Smooth muscle cell (in vitro differentiated cells): ENCODE measurements around the gene CYP46A1. TPM values are rescaled to one million over a fixed set of nuclear protein-coding genes. Genes with fewer than 3 reads are reported as not detected.

Experiments used
- DNase-seq: peaks from one replicate; lab custom pipeline; 2025; ENCODE audit not compliant: unreplicated experiment; lab: John Stamatoyannopoulos, UW
- H2AFZ ChIP-seq: fragments of 200-600 bp; sonication (generic); 2 replicates; pipeline ENCODE4 v1.6.0; 2016; ENCODE audit warnings: antibody characterized with exemption, low read depth, mild to moderate bottlenecking
- H3F3A ChIP-seq: fragments of 200-600 bp; sonication (generic); 2 replicates; pipeline ENCODE4 v1.6.0; 2017; ENCODE audit warnings: antibody characterized with exemption, low read depth
- H3K27ac ChIP-seq: fragments of 200-600 bp; sonication (generic); 2 replicates; pipeline ENCODE4 v1.5.1; 2016; ENCODE audit warnings: low read depth, mild to moderate bottlenecking
- H3K27me3 ChIP-seq: fragments of 200-600 bp; sonication (generic); 2 replicates; pipeline ENCODE4 v1.6.1; 2016; ENCODE audit warnings: low read depth, mild to moderate bottlenecking
- H3K36me3 ChIP-seq: fragments of 200-600 bp; sonication (generic); 2 replicates; pipeline ENCODE4 v1.5.1; 2016; ENCODE audit warnings: low read depth
- H3K4me1 ChIP-seq: fragments of 200-600 bp; sonication (generic); 2 replicates; pipeline ENCODE4 v1.5.1; 2016; ENCODE audit warnings: low read depth
- H3K4me2 ChIP-seq: fragments of 200-600 bp; sonication (generic); 2 replicates; pipeline ENCODE4 v1.6.0; 2016; ENCODE audit warnings: mild to moderate bottlenecking
- H3K4me3 ChIP-seq: fragments of 200-600 bp; sonication (generic); 2 replicates; pipeline ENCODE4 v1.5.1; 2016; ENCODE audit warnings: mild to moderate bottlenecking
- H3K79me2 ChIP-seq: fragments of 200-600 bp; sonication (generic); 2 replicates; pipeline ENCODE4 v1.6.0; 2016; ENCODE audit warnings: low read depth, mild to moderate bottlenecking
- H3K9ac ChIP-seq: fragments of 200-600 bp; sonication (generic); 2 replicates; pipeline ENCODE4 v1.6.0; 2016; ENCODE audit warnings: low read depth
- H3K9me3 ChIP-seq: fragments of 200-600 bp; sonication (generic); replicated peaks from 2 replicates; pipeline ENCODE4 v1.5.1; 2016; ENCODE audit warnings: low read depth
- H4K20me1 ChIP-seq: fragments of 200-600 bp; sonication (generic); 2 replicates; pipeline ENCODE4 v1.6.0; 2016; ENCODE audit warnings: low read depth
- WGBS: methylation state at CpG from one replicate; pipeline ENCODE4 v1.1.7; 2016; ENCODE audit warnings: low lambda C conversion rate; 5-methylcytosine and 5-hydroxymethylcytosine counted together
- polyA plus RNA-seq: library from polyadenylated mRNA; unstranded; fragments of >200 nt; fragmentation: Nextera tagmentation; extraction: Ambion mirVana; gene quantifications from 2 replicates; pipeline ENCODE4 v1.2.1, GENCODE V29; 2016
- total RNA-seq: library from RNA; depleted of rRNA; stranded (reverse); fragments of >200 nt; gene quantifications from 2 replicates; pipeline ENCODE4 v1.2.3, GENCODE V29; 2014
- TF ChIP-seq, protein P1 (sequence below): fragments of 200-600 bp; sonication (generic); IDR thresholded peaks from 2 replicates; pipeline ENCODE4 v1.5.1; 2017; ENCODE audit warnings: borderline replicate concordance, mild to moderate bottlenecking, antibody characterized with exemption; ENCODE audit not compliant: insufficient read depth, poor library complexity, severe bottlenecking

CYP46A1 gene
- total and polyA plus RNA-seq, 2 experiments from 2014 or later = 0.63 to 1.0 TPM

DNA sequence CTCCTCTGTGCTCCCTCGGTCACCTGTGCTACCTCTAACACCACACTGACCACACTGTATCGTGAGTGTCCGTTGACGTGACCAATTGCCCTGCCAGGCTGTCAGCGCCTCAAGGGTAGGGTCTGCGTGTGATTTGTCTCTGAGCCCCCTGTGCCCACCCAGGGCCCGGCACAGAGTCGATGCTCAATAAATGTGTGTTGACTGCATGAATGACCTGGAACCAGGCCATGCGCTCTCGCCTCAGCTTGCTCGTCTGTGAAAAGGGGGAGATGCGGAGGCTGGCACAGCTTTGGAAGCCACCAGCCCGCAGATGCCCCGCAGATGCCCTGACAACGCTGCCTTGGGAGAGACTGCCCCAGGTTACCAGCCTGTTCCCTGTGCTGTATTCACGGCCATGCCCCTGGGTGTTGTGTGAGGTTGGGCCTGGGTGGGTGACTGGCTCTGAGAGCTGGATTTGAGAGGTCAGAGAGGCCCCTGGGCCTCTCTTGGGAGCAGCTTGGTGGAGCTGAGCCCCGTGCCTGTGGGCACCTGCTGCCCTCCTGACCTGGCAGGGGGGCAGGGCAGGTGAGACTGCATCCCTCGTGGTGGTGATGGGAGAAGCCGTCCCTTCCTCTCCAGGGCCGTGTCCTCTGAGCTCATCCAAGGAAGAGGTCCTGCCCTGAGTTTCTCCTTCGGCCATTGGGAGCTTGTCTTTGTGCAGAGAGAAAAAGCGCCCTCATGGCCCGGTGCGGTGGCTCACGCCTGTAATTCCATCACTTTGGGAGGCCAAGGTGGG is 43.2 kb downstream of the CYP46A1 start:
- Histone ChIP-seq H3K79me2 (no peaks in the 10 kb centered on the region), H3K9ac (no peak overlapping the region), H4K20me1 (no peaks in the 10 kb centered on the region), H2AFZ (no peak overlapping the region), H3K4me3 (no peak overlapping the region), H3K4me1 (peaks cover 5% of the 10 kb centered on the region), H3K27me3 (peaks cover 20% of the 10 kb centered on the region), H3K4me2 (no peak overlapping the region), H3K27ac (no peak overlapping the region), H3K9me3 (no peaks in the 10 kb centered on the region), H3K36me3 (no peaks in the 10 kb centered on the region), H3F3A (no peaks in the 10 kb centered on the region)
- 97% methylated on average over 25 of the region's 25 CpGs for WGBS
- TF ChIP-seq, protein P1, sequence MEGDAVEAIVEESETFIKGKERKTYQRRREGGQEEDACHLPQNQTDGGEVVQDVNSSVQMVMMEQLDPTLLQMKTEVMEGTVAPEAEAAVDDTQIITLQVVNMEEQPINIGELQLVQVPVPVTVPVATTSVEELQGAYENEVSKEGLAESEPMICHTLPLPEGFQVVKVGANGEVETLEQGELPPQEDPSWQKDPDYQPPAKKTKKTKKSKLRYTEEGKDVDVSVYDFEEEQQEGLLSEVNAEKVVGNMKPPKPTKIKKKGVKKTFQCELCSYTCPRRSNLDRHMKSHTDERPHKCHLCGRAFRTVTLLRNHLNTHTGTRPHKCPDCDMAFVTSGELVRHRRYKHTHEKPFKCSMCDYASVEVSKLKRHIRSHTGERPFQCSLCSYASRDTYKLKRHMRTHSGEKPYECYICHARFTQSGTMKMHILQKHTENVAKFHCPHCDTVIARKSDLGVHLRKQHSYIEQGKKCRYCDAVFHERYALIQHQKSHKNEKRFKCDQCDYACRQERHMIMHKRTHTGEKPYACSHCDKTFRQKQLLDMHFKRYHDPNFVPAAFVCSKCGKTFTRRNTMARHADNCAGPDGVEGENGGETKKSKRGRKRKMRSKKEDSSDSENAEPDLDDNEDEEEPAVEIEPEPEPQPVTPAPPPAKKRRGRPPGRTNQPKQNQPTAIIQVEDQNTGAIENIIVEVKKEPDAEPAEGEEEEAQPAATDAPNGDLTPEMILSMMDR = no peak
- no peak for DNase-seq

GRCh38 chr14:99728231-99728920 is 44.3 kb downstream of the CYP46A1 start:
- no peak overlapping the region for H3K27ac ChIP-seq
- H2AFZ ChIP-seq = no peak overlapping the region
- no peaks in the 10 kb centered on the region for H3K36me3 ChIP-seq
- H3K9me3 ChIP-seq = no peaks in the 10 kb centered on the region
- H3K4me2 ChIP-seq = no peak overlapping the region
- 90% methylated on average over 16 of the region's 16 CpGs for WGBS
- H3K9ac ChIP-seq = no peak overlapping the region
- no peak overlapping the region for H3K4me3 ChIP-seq
- TF ChIP-seq, protein P1 = no peak
- peaks cover 5% of the 10 kb centered on the region for H3K4me1 ChIP-seq
- H3K27me3 ChIP-seq = peaks cover 12% of the 10 kb centered on the region
- no peaks in the 10 kb centered on the region for H3K79me2 ChIP-seq
- H4K20me1 ChIP-seq = no peaks in the 10 kb centered on the region
- no peaks in the 10 kb centered on the region for H3F3A ChIP-seq
- DNase-seq = no peak

GRCh38 chr14:99728981-99729451 is 44.9 kb downstream of the CYP46A1 start:
- TF ChIP-seq, protein P1 = no peak
- H3K4me1 ChIP-seq = peaks cover 5% of the 10 kb centered on the region
- no peaks in the 10 kb centered on the region for H3F3A ChIP-seq
- no peak overlapping the region for H3K27ac ChIP-seq
- DNase-seq = no peak
- H3K4me3 ChIP-seq = no peak overlapping the region
- no peak overlapping the region for H3K4me2 ChIP-seq
- WGBS = 93% methylated on average over 4 of the region's 4 CpGs
- no peaks in the 10 kb centered on the region for H3K9me3 ChIP-seq
- H4K20me1 ChIP-seq = no peaks in the 10 kb centered on the region
- H3K27me3 ChIP-seq = peaks cover 7% of the 10 kb centered on the region
- no peaks in the 10 kb centered on the region for H3K36me3 ChIP-seq
- no peak overlapping the region for H2AFZ ChIP-seq
- no peaks in the 10 kb centered on the region for H3K79me2 ChIP-seq
- no peak overlapping the region for H3K9ac ChIP-seq
